RWPE1 (cell line): Measurements from ENCODE around the gene DRC3.

Experiments used
- CTCF ChIA-PET: fragments of 350-600 bp; sonication (Branson Sonifier 250); formaldehyde crosslinking; extraction: SDS; loops from one replicate; lab custom pipeline; 2021; lab: Yijun Ruan, JAX
- POLR2A ChIA-PET: fragments of 400-600 bp; formaldehyde crosslinking; extraction: SDS; loops from one replicate; lab custom pipeline; 2020; ENCODE audit warnings: antibody characterized with exemption; ENCODE audit not compliant: low non-redundant PET; lab: Yijun Ruan, JAX
- DNase-seq: peaks from one replicate; pipeline ENCODE4 v3.0.0; 2012; ENCODE audit warnings: low spot score
- H3K27ac ChIP-seq: fragments of 450-650 bp; 2 replicates; pipeline ENCODE4 v1.5.1; 2017
- CTCF ChIP-seq: fragments of 450-650 bp; conservative IDR thresholded peaks from 2 replicates; pipeline ENCODE4 v1.5.1; 2017; ENCODE audit warnings: low read depth, mild to moderate bottlenecking

Gene DRC3

DNA sequence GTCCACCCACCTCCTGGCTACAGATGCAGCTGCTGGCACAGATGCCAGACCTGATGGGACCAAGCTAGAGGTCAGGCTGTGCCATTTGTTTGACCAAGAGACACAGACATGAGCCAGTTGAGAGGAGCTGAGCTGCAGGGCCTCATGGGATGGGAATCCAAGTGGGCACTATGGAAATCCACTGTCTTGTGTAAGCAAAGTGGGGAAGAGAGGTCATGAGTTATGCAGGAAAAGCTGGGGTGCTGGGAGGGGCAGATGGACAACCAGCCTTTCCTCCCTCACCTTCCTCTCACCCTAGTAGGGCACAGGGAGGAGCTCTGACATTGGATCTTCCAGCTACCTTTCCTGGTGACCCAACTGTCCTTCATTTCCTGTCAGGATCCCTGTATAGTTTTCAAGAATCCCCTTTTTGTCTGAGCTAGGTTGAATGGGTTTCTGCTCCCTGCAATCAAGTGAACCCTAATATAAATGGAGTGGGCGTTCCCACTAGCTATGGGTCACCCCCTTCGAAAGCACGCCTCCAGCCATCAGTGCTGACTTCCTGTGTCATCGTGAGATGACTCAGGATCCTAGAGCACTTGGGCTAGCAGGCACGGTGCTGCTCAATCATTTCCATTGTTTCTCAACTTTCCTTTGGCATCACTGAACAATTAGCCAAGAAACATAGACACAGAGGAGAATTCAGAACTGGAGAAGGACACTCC is 52.7 kb downstream of the DRC3 start:
- TF ChIP-seq CTCF: no peak
- POLR2A ChIA-PET: no interaction called here
- peak overlapping the region; percentile 69 for H3K27ac ChIP-seq
- DNase-seq: peak; percentile 60
- CTCF ChIA-PET: interaction anchor here (0.6 to 1.8 kb wide), 3 partner anchors 8 to 198 kb away, joined by 5 to 9 read pairs (median 8); no protein-coding TSS in a partner anchor

DNA sequence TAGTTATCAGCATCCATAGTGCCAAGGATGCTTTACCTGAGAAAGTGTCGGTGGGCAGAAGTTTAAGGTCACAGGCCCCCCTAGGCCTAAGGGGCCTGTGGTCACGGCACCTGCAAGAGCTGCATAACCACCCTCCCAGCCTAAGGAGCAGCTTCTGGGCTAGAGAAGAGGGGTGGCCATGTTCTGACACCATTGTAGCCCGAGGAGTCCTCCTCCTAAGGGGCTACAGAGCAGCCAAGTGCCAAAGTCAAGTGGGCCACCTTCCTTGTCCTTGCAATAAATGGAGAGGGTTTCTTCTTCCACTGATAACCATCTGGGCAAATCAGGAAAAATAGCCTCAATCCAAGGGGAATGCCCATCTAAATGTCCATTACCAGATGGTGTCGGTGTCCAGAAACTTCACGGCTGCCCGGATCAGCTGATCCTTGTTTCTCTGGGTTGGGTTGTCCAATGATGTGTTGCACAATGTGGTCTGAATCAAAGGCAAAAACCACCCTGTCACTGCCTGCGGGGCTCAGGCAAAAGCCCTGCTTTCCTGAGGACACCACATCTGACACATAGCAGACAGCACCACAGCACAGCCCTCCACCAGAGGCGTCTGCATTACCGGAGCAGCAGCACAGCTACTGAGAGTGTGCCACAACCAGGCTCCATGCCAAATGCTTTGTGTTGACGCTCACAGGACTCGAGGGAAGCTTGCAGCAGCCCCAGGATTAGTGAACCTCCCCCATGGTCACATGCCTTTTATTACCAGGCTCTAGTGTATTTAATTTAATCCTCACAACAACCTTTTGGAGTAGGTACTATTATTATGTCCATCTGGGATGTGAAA is 53.5 kb downstream of the DRC3 start:
- no peak for DNase-seq
- POLR2A ChIA-PET: no interaction called here
- no peak for TF ChIP-seq CTCF
- CTCF ChIA-PET: interaction anchor here (0.6 to 1.6 kb wide), 2 partner anchors 135 to 198 kb away, joined by 5 to 8 read pairs; no protein-coding TSS in a partner anchor
- H3K27ac ChIP-seq: peak overlapping the region; percentile 69

DNA sequence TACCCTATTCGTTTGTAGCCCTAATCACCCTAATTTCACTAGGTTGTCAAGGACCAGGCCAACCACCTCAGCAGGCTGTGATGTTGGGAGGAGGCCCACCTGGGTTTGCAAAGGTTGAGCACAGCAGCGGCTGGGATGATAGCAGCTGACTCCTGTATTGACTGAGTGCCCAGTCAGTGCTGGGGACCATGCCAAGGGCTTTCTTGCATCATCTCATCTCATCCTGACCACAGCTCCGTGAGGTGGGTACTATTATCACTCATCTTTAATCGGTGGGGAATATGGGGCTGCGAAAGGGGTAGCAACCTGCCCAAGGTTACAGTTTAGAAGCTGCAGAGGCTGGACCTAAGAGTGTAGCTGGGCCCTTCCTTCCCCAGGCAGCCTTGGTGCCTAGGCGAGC is 54.6 kb downstream of the DRC3 start:
- POLR2A ChIA-PET: no interaction called here
- CTCF ChIA-PET: interaction anchor here (1.1 kb wide), 1 partner anchor 216 kb away, joined by 4 read pairs; no protein-coding TSS in a partner anchor
- peak overlapping the region; percentile 69 for H3K27ac ChIP-seq
- no peak for DNase-seq
- TF ChIP-seq CTCF: no peak

GRCh38 chr17:18028114-18028951 is 55.7 kb downstream of the DRC3 start:
- peak overlapping the region; percentile 30; the same call in 1 of the 2 replicates for H3K27ac ChIP-seq
- ChIA-PET POLR2A (no interaction called here), CTCF (interaction anchor here (0.6 kb wide), 1 partner anchor 42 kb away, joined by 3 read pairs; no protein-coding TSS in a partner anchor)
- no peak for DNase-seq
- TF ChIP-seq CTCF: no peak

- ChIA-PET CTCF (interaction anchor here (0.6 kb wide), 1 partner anchor 41 kb away, joined by 3 read pairs; no protein-coding TSS in a partner anchor), POLR2A (no interaction called here)
- 0 out of 2 replicates have a peak overlapping the region, but pooled peaks have one; percentile 30 for H3K27ac ChIP-seq
- no peak for DNase-seq
- no peak for TF ChIP-seq CTCF
Measured at GRCh38 chr17:18028952-18029540, 56.4 kb downstream of the DRC3 start.
